Lower lobe of right lung (tissue), 2 donors: ENCODE results near the gene ADNP2. TPM values are rescaled to one million over a fixed set of nuclear protein-coding genes. Genes with fewer than 3 reads are reported as not detected.
A peak's percentile ranks its signal among the peaks of the same experiment; 100 is the strongest.
"Not testable (repeated sequence)": the region's sequence is repeated elsewhere in the genome, so short reads cannot be mapped to it uniquely, and the experiment has no call there.

ENCODE experiments used
- ATAC-seq, 2 donors: fragments of 200-7000 bp; cut with Tn5 transposase; one replicate each; pipeline ENCODE4 v1.9.1; 2020 to 2022; ENCODE audit warnings: mild to moderate bottlenecking in 2 of 2, moderate library complexity in 2 of 2
- DNase-seq: peaks from one replicate; pipeline ENCODE4 v3.0.0-alpha.2; 2020
- H3K27ac ChIP-seq: fragments of 200-600 bp; one replicate; pipeline ENCODE4 v1.8.0; 2022
- H3K27me3 ChIP-seq: fragments of 200-600 bp; one replicate; pipeline ENCODE4 v1.8.0; 2022; ENCODE audit warnings: low read depth
- H3K36me3 ChIP-seq: fragments of 200-600 bp; one replicate; pipeline ENCODE4 v1.8.0; 2022; ENCODE audit warnings: mild to moderate bottlenecking
- H3K4me1 ChIP-seq: fragments of 200-600 bp; one replicate; pipeline ENCODE4 v1.8.0; 2022
- H3K4me3 ChIP-seq: fragments of 200-600 bp; one replicate; pipeline ENCODE4 v1.8.0; 2022; ENCODE audit warnings: mild to moderate bottlenecking
- H3K9me3 ChIP-seq: fragments of 200-600 bp; one replicate; pipeline ENCODE4 v1.8.0; 2022
- CTCF ChIP-seq: fragments of 200-600 bp; IDR thresholded peaks from one replicate; pipeline ENCODE4 v1.8.0; 2022; ENCODE audit warnings: antibody characterized with exemption, mild to moderate bottlenecking
- intact Hi-C: fragments of 100-400 bp; cut with DNase I; formaldehyde crosslinking; loops from one replicate; pipeline ENCODE4 v1.11.0; 2022
- total RNA-seq: library from RNA; stranded (reverse); fragmentation: NEBNext Ultra II Directional; extraction: Animal tissue kit (Norgen Biotek cat#: 25700); gene quantifications from one replicate; pipeline ENCODE4 v1.2.1, GENCODE V29; 2021
- donor health status: DM: no; HTN: yes; CAD: no; lungs with severe emphysema.

The ADNP2 gene
- total RNA-seq, 1 donor from 2014 or later: 16.5 TPM

- no peaks in the 10 kb centered on the region for H3K36me3 ChIP-seq
- intact Hi-C loops: no loop called here
- H3K9me3 ChIP-seq: peaks cover 12% of the 10 kb centered on the region
- H3K4me1 ChIP-seq: no peaks in the 10 kb centered on the region
- TF ChIP-seq CTCF: no peak
- ATAC-seq (no peak), DNase-seq (no peak)
- H3K4me3 ChIP-seq: no peak overlapping the region
- no peak overlapping the region for H3K27ac ChIP-seq
- H3K27me3 ChIP-seq: peaks cover 9% of the 10 kb centered on the region
Observed at GRCh38 chr18:80163183-80163582, 54.1 kb downstream of the ADNP2 start.

GRCh38 chr18:80164727-80165355 is 55.8 kb downstream of the ADNP2 start:
- H3K9me3 ChIP-seq: peaks cover 12% of the 10 kb centered on the region
- H3K4me1 ChIP-seq, ATAC-seq, H3K36me3 ChIP-seq, DNase-seq, intact Hi-C loops, H3K4me3 ChIP-seq, H3K27ac ChIP-seq, H3K27me3 ChIP-seq: not testable (repeated sequence)

GRCh38 chr18:80166240-80166639 is 57.2 kb downstream of the ADNP2 start:
- intact Hi-C loops: no loop called here
- H3K36me3 ChIP-seq: no peaks in the 10 kb centered on the region
- no peak for TF ChIP-seq CTCF
- no peak overlapping the region for H3K27ac ChIP-seq
- H3K4me3 ChIP-seq: no peak overlapping the region
- DNase-seq (peak; percentile 28), ATAC-seq (no peak)
- peaks cover 3% of the 10 kb centered on the region for H3K4me1 ChIP-seq
- no peaks in the 10 kb centered on the region for H3K27me3 ChIP-seq
- H3K9me3 ChIP-seq: peaks cover 12% of the 10 kb centered on the region

- no peaks in the 10 kb centered on the region for H3K27me3 ChIP-seq
- intact Hi-C loops: no loop called here
- peaks cover 12% of the 10 kb centered on the region for H3K9me3 ChIP-seq
- H3K27ac ChIP-seq: no peak overlapping the region
- H3K36me3 ChIP-seq: no peaks in the 10 kb centered on the region
- DNase-seq (no peak), ATAC-seq (no peak)
- no peak for TF ChIP-seq CTCF
- peaks cover 7% of the 10 kb centered on the region for H3K4me1 ChIP-seq
- H3K4me3 ChIP-seq: no peak overlapping the region
Observed at GRCh38 chr18:80166725-80167124, 57.7 kb downstream of the ADNP2 start.

- TF ChIP-seq CTCF: no peak
- ATAC-seq: no peak
- no peak overlapping the region for H3K27ac ChIP-seq
- no peaks in the 10 kb centered on the region for H3K27me3 ChIP-seq
- intact Hi-C loops: no loop called here
- peaks cover 12% of the 10 kb centered on the region for H3K9me3 ChIP-seq
- H3K4me3 ChIP-seq: no peak overlapping the region
- H3K36me3 ChIP-seq: no peaks in the 10 kb centered on the region
- H3K4me1 ChIP-seq: peaks cover 7% of the 10 kb centered on the region
- peak; percentile 35 for DNase-seq
Observed at GRCh38 chr18:80167331-80167730, 58.3 kb downstream of the ADNP2 start.

- peak; percentile 44 for DNase-seq
- no peak for ATAC-seq
- Histone ChIP-seq H3K9me3 (peaks cover 12% of the 10 kb centered on the region), H3K27me3 (no peaks in the 10 kb centered on the region), H3K36me3 (no peaks in the 10 kb centered on the region), H3K4me3 (no peak overlapping the region), H3K4me1 (peaks cover 7% of the 10 kb centered on the region), H3K27ac (no peak overlapping the region)
- intact Hi-C loops: no loop called here
- TF ChIP-seq CTCF: no peak
Observed at GRCh38 chr18:80167931-80168330, 58.9 kb downstream of the ADNP2 start.
